Measurements from ENCODE around the gene IL32. TPM values are rescaled to one million over a fixed set of nuclear protein-coding genes. Genes with fewer than 3 reads are reported as not detected.

Gene IL32
- total RNA-seq, 1 experiment from 2014 or later = 4.7 TPM

- TF ChIP-seq ZNF512 (CRISPR knock-in tag; IDR thresholded peaks at IDR 0.05; ENCODE audit: borderline replicate concordance) (no peak), NR2C2 (CRISPR knock-in tag; IDR thresholded peaks at IDR 0.05) (no peak), ZNF232 (CRISPR knock-in tag; IDR thresholded peaks at IDR 0.05) (no peak), MLX (CRISPR knock-in tag; IDR thresholded peaks at IDR 0.05) (no peak), PRRX2 (CRISPR knock-in tag; IDR thresholded peaks at IDR 0.05) (peak; percentile 81), IRF2 (CRISPR knock-in tag; IDR thresholded peaks at IDR 0.05; ENCODE audit: borderline replicate concordance, low read depth) (no peak), FOXP1 (CRISPR knock-in tag; IDR thresholded peaks at IDR 0.05; ENCODE audit: borderline replicate concordance) (no peak; the same call in 1 of the 2 replicates), PRDM15 (CRISPR knock-in tag; IDR thresholded peaks at IDR 0.05) (no peak), ESRRA (CRISPR knock-in tag; IDR thresholded peaks at IDR 0.05; ENCODE audit: borderline replicate concordance) (no peak), HMGXB4 (CRISPR knock-in tag; IDR thresholded peaks at IDR 0.05) (no peak), EMX1 (CRISPR knock-in tag; IDR thresholded peaks at IDR 0.05) (peak; percentile 41; the same call in 1 of the 2 replicates), ELF4 (CRISPR knock-in tag; IDR thresholded peaks at IDR 0.05; ENCODE audit: low read depth) (no peak), NFYB (CRISPR knock-in tag; conservative IDR thresholded peaks at IDR 0.05; ENCODE audit: low read depth) (no peak), OVOL2 (CRISPR knock-in tag; IDR thresholded peaks at IDR 0.05; ENCODE audit: borderline replicate concordance) (no peak), CREM (CRISPR knock-in tag; IDR thresholded peaks at IDR 0.05) (no peak; the same call in 1 of the 2 replicates), GRHL2 (CRISPR knock-in tag; IDR thresholded peaks at IDR 0.05; ENCODE audit: insufficient replicate concordance, severe bottlenecking) (no peak), CREB1 (CRISPR knock-in tag; IDR thresholded peaks at IDR 0.05) (no peak; the same call in 1 of the 2 replicates), NR3C1 (CRISPR knock-in tag; conservative IDR thresholded peaks at IDR 0.05; ENCODE audit: low read depth) (no peak), ZNF425 (CRISPR knock-in tag; conservative IDR thresholded peaks at IDR 0.05) (peak; percentile 58; the same call in 1 of the 2 replicates), HMGA2 (CRISPR knock-in tag; IDR thresholded peaks at IDR 0.05) (no peak), GTF2I (CRISPR knock-in tag; conservative IDR thresholded peaks at IDR 0.05) (no peak), ZNF416 (CRISPR knock-in tag; IDR thresholded peaks at IDR 0.05) (peak; percentile 88; the same call in 1 of the 2 replicates)
- TF ChIP-seq, protein P1, sequence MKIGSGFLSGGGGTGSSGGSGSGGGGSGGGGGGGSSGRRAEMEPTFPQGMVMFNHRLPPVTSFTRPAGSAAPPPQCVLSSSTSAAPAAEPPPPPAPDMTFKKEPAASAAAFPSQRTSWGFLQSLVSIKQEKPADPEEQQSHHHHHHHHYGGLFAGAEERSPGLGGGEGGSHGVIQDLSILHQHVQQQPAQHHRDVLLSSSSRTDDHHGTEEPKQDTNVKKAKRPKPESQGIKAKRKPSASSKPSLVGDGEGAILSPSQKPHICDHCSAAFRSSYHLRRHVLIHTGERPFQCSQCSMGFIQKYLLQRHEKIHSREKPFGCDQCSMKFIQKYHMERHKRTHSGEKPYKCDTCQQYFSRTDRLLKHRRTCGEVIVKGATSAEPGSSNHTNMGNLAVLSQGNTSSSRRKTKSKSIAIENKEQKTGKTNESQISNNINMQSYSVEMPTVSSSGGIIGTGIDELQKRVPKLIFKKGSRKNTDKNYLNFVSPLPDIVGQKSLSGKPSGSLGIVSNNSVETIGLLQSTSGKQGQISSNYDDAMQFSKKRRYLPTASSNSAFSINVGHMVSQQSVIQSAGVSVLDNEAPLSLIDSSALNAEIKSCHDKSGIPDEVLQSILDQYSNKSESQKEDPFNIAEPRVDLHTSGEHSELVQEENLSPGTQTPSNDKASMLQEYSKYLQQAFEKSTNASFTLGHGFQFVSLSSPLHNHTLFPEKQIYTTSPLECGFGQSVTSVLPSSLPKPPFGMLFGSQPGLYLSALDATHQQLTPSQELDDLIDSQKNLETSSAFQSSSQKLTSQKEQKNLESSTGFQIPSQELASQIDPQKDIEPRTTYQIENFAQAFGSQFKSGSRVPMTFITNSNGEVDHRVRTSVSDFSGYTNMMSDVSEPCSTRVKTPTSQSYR (CRISPR knock-in tag; IDR thresholded peaks at IDR 0.05) = no peak
- TF ChIP-seq, protein P2, sequence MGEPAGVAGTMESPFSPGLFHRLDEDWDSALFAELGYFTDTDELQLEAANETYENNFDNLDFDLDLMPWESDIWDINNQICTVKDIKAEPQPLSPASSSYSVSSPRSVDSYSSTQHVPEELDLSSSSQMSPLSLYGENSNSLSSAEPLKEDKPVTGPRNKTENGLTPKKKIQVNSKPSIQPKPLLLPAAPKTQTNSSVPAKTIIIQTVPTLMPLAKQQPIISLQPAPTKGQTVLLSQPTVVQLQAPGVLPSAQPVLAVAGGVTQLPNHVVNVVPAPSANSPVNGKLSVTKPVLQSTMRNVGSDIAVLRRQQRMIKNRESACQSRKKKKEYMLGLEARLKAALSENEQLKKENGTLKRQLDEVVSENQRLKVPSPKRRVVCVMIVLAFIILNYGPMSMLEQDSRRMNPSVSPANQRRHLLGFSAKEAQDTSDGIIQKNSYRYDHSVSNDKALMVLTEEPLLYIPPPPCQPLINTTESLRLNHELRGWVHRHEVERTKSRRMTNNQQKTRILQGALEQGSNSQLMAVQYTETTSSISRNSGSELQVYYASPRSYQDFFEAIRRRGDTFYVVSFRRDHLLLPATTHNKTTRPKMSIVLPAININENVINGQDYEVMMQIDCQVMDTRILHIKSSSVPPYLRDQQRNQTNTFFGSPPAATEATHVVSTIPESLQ (CRISPR knock-in tag; IDR thresholded peaks at IDR 0.05) = no peak
Measured at GRCh38 chr16:3023669-3024478, 41.6 kb upstream of the IL32 start, which contains the start of the genes HCFC1R1 and THOC6 (continued).

All from WTC11 (cell line).